Upper lobe of right lung (tissue), 1 donor: ENCODE data around the gene SEZ6. TPM values are rescaled to one million over a fixed set of nuclear protein-coding genes. Genes with fewer than 3 reads are reported as not detected.

Experiments
- ATAC-seq: fragments of 200-7000 bp; cut with Tn5 transposase; one replicate; pipeline ENCODE4 v1.9.1; 2020; ENCODE audit warnings: mild to moderate bottlenecking, moderate library complexity
- DNase-seq: peaks from one replicate; pipeline ENCODE4 v3.0.0-alpha.2; 2020
- H3K27ac ChIP-seq: fragments of 200-600 bp; one replicate; pipeline ENCODE4 v1.8.0; 2022
- H3K27me3 ChIP-seq: fragments of 200-600 bp; one replicate; pipeline ENCODE4 v1.8.0; 2022; ENCODE audit warnings: mild to moderate bottlenecking
- H3K36me3 ChIP-seq: fragments of 200-600 bp; one replicate; pipeline ENCODE4 v1.8.0; 2022
- H3K4me1 ChIP-seq: fragments of 200-600 bp; one replicate; pipeline ENCODE4 v1.8.0; 2022
- H3K4me3 ChIP-seq: fragments of 200-600 bp; one replicate; pipeline ENCODE4 v1.8.0; 2022; ENCODE audit warnings: mild to moderate bottlenecking
- H3K9me3 ChIP-seq: fragments of 200-600 bp; one replicate; pipeline ENCODE4 v1.8.0; 2022
- CTCF ChIP-seq: fragments of 200-600 bp; IDR thresholded peaks from one replicate; pipeline ENCODE4 v1.8.0; 2022; ENCODE audit warnings: antibody characterized with exemption
- intact Hi-C: fragments of 100-400 bp; cut with DNase I; formaldehyde crosslinking; loops from one replicate; pipeline ENCODE4 v1.11.0; 2022
- total RNA-seq: library from RNA; stranded (reverse); fragmentation: NEBNext Ultra II Directional; extraction: Animal tissue kit (Norgen Biotek cat#: 25700); gene quantifications from one replicate; pipeline ENCODE4 v1.2.1, GENCODE V29; 2021
- donor health status: DM: no; HTN: yes; CAD: no; lungs with severe emphysema.

SEZ6 gene
- total RNA-seq, 1 donor from 2014 or later: not detected

DNA sequence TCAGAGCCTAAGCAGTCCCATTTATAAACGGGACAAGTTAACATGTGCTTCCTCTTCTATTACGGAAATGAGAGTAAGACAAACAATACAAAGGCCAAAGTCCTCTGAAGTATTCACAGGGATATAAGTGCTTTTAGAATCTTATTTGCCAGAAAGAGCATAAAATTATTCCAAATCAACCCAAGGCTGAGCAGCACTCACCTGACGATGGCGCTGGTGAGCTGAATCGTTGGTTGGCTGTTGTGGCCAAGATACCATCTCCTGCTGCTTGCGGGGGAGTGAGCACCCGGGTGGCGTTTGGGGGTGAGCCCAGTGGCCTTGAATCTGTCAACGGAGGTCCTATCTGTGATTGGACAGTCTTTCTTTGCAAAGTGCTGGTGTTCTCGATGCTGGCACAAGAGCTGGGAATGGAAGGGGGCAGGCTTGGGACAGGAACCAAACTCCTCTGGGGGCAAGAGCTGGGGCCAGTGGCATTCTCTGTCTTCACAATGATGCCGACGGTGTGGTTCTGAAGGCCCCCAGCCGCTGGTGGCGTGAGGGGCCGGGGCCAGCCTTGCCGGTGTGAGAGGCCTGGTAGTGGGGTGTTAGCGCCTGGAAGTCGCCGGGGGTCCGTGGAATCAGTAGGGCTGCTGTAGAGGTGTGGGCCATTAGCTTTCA lies 93.4 kb downstream of the SEZ6 start:
- Histone ChIP-seq H3K4me3 (no peak overlapping the region), H3K4me1 (peaks cover 41% of the 10 kb centered on the region), H3K9me3 (no peaks in the 10 kb centered on the region), H3K27me3 (no peaks in the 10 kb centered on the region), H3K27ac (peak overlapping the region; percentile 42), H3K36me3 (peaks cover 99% of the 10 kb centered on the region)
- ATAC-seq: peak; percentile 51
- intact Hi-C loops: loop anchor here (10.0 kb wide), 1 partner anchor 148 kb away; no protein-coding TSS in a partner anchor
- peak; percentile 43 for TF ChIP-seq CTCF
- DNase-seq: no peak

DNA sequence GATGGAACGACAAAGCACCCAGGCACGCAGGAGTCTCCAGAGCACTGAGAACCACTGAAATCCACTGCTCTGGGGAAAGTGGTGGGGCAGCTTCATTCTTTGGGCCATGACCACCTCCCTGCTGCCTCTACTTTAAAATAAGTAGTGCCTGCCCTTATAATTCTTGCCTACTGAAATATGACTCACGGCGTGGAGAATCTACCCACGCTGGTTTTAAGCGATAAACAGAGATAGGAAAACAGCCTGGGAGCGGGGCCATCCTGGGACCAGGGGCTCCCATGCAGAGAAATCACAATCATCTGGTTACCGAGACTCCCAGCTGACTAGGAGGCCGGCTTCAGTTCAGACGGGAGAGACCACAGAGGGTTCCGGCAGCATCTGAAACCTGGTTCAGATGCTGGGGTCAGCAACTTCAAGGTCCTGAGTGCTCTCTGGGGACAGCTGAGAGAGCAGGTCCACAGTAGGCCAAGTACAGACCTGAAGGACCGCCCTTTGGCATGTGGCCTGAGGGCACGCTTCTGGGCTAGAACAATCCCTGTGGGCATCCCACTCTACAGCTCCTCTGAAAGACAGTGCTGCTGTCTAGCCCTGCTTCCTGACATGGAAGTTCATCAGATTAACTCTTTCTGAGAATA lies 94.3 kb downstream of the SEZ6 start:
- no peak for ATAC-seq
- Histone ChIP-seq H3K27me3 (no peaks in the 10 kb centered on the region), H3K36me3 (peaks cover 99% of the 10 kb centered on the region), H3K4me3 (no peak overlapping the region), H3K9me3 (no peaks in the 10 kb centered on the region), H3K4me1 (peaks cover 44% of the 10 kb centered on the region), H3K27ac (peak overlapping the region; percentile 42)
- DNase-seq: no peak
- no peak for TF ChIP-seq CTCF
- intact Hi-C loops: loop anchor here (10.0 kb wide), 1 partner anchor 147 kb away; no protein-coding TSS in a partner anchor

- no peak for TF ChIP-seq CTCF
- Histone ChIP-seq H3K4me3 (no peak overlapping the region), H3K27ac (no peak overlapping the region), H3K27me3 (no peaks in the 10 kb centered on the region), H3K4me1 (peaks cover 44% of the 10 kb centered on the region), H3K36me3 (peaks cover 99% of the 10 kb centered on the region), H3K9me3 (no peaks in the 10 kb centered on the region)
- DNase-seq (no peak), ATAC-seq (no peak)
- intact Hi-C loops: loop anchor here (10.0 kb wide), 1 partner anchor 146 kb away; no protein-coding TSS in a partner anchor
These were observed 95.3 kb downstream of the SEZ6 start for GRCh38 chr17:28910534-28910933.

DNA sequence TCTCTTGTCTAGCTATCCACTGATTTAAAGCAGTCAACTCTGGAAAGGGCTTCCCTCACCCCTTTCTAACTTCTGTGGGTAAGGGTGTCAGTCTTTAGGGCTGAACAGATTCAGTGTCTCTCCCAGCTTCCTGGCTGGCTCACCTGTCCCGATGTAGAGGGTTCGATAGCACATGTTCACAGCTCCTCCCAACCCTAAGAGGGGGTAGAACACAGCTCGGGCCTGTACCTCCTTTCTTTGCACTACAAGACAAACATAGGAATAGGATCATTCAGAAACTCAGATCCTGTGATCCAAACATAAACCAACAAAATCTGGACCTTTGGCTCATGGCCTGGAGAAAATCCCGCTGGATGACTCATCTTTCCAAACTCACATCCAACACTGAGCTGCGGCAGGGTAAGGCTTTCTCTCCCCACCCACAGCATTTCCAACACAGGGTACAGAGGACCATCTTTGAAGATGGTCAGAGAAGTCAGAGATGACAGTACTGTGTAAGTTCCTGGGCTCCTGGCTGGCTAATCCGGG lies 97.1 kb downstream of the SEZ6 start:
- intact Hi-C loops: loop anchor here (10.0 kb wide), 1 partner anchor 64 kb away; the partner anchor contains the start of gene FAM222B
- H3K36me3 ChIP-seq: peaks cover 83% of the 10 kb centered on the region
- peak overlapping the region; percentile 45 for H3K27ac ChIP-seq
- DNase-seq (no peak), ATAC-seq (no peak)
- TF ChIP-seq CTCF: no peak
- H3K4me1 ChIP-seq: peaks cover 44% of the 10 kb centered on the region
- no peak overlapping the region for H3K4me3 ChIP-seq
- H3K9me3 ChIP-seq: no peaks in the 10 kb centered on the region
- no peaks in the 10 kb centered on the region for H3K27me3 ChIP-seq

- Histone ChIP-seq H3K4me3 (no peak overlapping the region), H3K36me3 (peaks cover 75% of the 10 kb centered on the region), H3K9me3 (no peaks in the 10 kb centered on the region), H3K27ac (peak overlapping the region; percentile 45), H3K27me3 (no peaks in the 10 kb centered on the region), H3K4me1 (peaks cover 43% of the 10 kb centered on the region)
- ATAC-seq: no peak
- no peak for DNase-seq
- TF ChIP-seq CTCF: no peak
- intact Hi-C loops: loop anchor here (10.0 kb wide), 1 partner anchor 63 kb away; the partner anchor contains the start of gene FAM222B
These were observed 97.9 kb downstream of the SEZ6 start for GRCh38 chr17:28907709-28908475.
